Caco-2 (cell line): ENCODE results near the gene RAB23. TPM values are rescaled to one million over a fixed set of nuclear protein-coding genes. Genes with fewer than 3 reads are reported as not detected.

Source experiments
- BruUV-seq: library from RNA; stranded (reverse); fragments of 400-500 nt; replicated peaks from 2 replicates; lab custom pipeline; 2021; lab: Mats Ljungman, UMichigan
- CTCF ChIA-PET: fragments of 300-600 bp; sonication (Branson Sonifier 250); formaldehyde crosslinking; loops from one replicate; lab custom pipeline; 2022; ENCODE audit warnings: antibody characterized with exemption; lab: Charles Lee
- POLR2A ChIA-PET: fragments of 300-600 bp; sonication (Branson Sonifier 250); formaldehyde crosslinking; loops from one replicate; lab custom pipeline; 2022; ENCODE audit warnings: antibody characterized with exemption; lab: Charles Lee
- DNase-seq, 2 experiments: peaks; one replicate each; pipeline versions ENCODE4 v3.0.0 to v3.0.0-alpha.2; 2020 to 2022
- H3K27me3 ChIP-seq: replicated peaks from 2 replicates; pipeline ENCODE4 v1.6.0; 2011; ENCODE audit warnings: low read length; ENCODE audit not compliant: control insufficient read depth, insufficient read depth
- H3K36me3 ChIP-seq: 2 replicates; pipeline ENCODE4 v1.5.1; 2011; ENCODE audit warnings: low read length; ENCODE audit not compliant: control insufficient read depth, insufficient read depth
- H3K4me1 ChIP-seq: fragments of 250-450 bp; sonication (Bioruptor Pico); 2 replicates; pipeline ENCODE4 v1.5.1; 2020; ENCODE audit warnings: mild to moderate bottlenecking
- H3K4me3 ChIP-seq: 2 replicates; pipeline ENCODE4 v1.5.1; 2011; ENCODE audit warnings: low read depth, mild to moderate bottlenecking, control low read depth, low read length
- H3K9me3 ChIP-seq: fragments of 250-450 bp; sonication (Bioruptor Pico); 2 replicates; pipeline ENCODE4 v1.5.1; 2020; ENCODE audit warnings: mild to moderate bottlenecking, moderate library complexity
- H3K27ac Mint-ChIP-seq: one replicate; pipeline ENCODE4 v1.8.0; 2022; ENCODE audit warnings: mixed read lengths; ENCODE audit not compliant: unreplicated experiment
- H3K27me3 Mint-ChIP-seq: one replicate; pipeline ENCODE4 v1.8.0; 2022; ENCODE audit warnings: mixed read lengths; ENCODE audit not compliant: insufficient read depth, unreplicated experiment
- H3K36me3 Mint-ChIP-seq: one replicate; pipeline ENCODE4 v1.8.0; 2022; ENCODE audit warnings: mild to moderate bottlenecking, mixed read lengths; ENCODE audit not compliant: insufficient read depth, unreplicated experiment
- H3K4me1 Mint-ChIP-seq: one replicate; pipeline ENCODE4 v1.8.0; 2022; ENCODE audit warnings: low read depth, mixed read lengths; ENCODE audit not compliant: unreplicated experiment
- H3K4me3 Mint-ChIP-seq: one replicate; pipeline ENCODE4 v1.8.0; 2022; ENCODE audit warnings: mild to moderate bottlenecking, moderate library complexity, mixed read lengths; ENCODE audit not compliant: unreplicated experiment
- H3K9me3 Mint-ChIP-seq: one replicate; pipeline ENCODE4 v1.8.0; 2022; ENCODE audit warnings: mixed read lengths; ENCODE audit not compliant: unreplicated experiment
- intact Hi-C: fragments of 100-400 bp; cut with micrococcal nuclease; formaldehyde crosslinking; loops from one replicate; pipeline ENCODE4 v1.10.0; 2022; ENCODE audit not compliant: unreplicated experiment
- total RNA-seq: library from RNA; stranded (reverse); gene quantifications from 2 replicates; pipeline ENCODE4 v1.2.3, GENCODE V29; 2022
- TF ChIP-seq, protein P1 (sequence below), 2 experiments: fragments of 200-600 bp in 1 of 2; IDR thresholded peaks; 1 replicate in 1 of 2; 2 replicates in 1 of 2; pipeline versions ENCODE4 v1.5.1 to v1.8.0; 2011 to 2022; ENCODE audit warnings: antibody characterized with exemption in 1 of 2, control low read depth in 1 of 2, inconsistent platforms in 1 of 2, low read depth in 1 of 2, low read length in 1 of 2, mild to moderate bottlenecking in 1 of 2, moderate library complexity in 1 of 2; ENCODE audit not compliant: insufficient read depth in 1 of 2, severe bottlenecking in 1 of 2, unreplicated experiment in 1 of 2

RAB23 gene
- total RNA-seq, 1 experiment from 2014 or later = 13.7 TPM

DNA sequence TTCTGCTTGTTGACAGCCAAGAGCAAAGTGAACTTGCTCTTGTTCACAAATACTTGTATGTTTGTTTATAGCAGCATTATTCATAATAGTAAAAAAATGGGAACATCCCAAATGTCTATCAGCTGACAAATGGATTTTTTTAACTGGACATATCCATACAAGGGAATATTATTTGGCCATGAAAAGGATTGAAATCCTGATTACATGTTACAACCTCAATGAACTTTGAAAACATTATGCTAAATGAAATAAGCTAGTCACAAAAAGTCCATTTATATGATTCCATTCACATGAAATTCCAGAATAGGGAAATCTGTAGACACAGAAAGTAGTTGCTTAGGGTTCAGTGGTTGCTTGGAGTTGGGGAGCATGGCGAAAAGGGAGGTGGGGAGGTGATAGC lies 78.4 kb downstream of the RAB23 start:
- H3K4me1 ChIP-seq = no peaks in the 10 kb centered on the region
- Mint-ChIP-seq H3K4me1 (peaks cover 6% of the 10 kb centered on the region), H3K4me3 (no peak overlapping the region), H3K36me3 (peaks cover 22% of the 10 kb centered on the region), H3K9me3 (no peaks in the 10 kb centered on the region), H3K27ac (no peak overlapping the region), H3K27me3 (no peaks in the 10 kb centered on the region)
- no peak overlapping the region for H3K4me3 ChIP-seq
- no TSS peak for BruUV-seq
- H3K27me3 ChIP-seq = no peaks in the 10 kb centered on the region
- no peaks in the 10 kb centered on the region; the same call in 1 of the 2 replicates for H3K36me3 ChIP-seq
- intact Hi-C loops = no loop called here
- POLR2A ChIA-PET = no interaction called here
- CTCF ChIA-PET = no interaction called here
- DNase-seq = no peak
- 0 out of 2 replicates have a peak, but pooled peaks cover 4% of the 10 kb centered on the region for H3K9me3 ChIP-seq
- TF ChIP-seq, protein P1, sequence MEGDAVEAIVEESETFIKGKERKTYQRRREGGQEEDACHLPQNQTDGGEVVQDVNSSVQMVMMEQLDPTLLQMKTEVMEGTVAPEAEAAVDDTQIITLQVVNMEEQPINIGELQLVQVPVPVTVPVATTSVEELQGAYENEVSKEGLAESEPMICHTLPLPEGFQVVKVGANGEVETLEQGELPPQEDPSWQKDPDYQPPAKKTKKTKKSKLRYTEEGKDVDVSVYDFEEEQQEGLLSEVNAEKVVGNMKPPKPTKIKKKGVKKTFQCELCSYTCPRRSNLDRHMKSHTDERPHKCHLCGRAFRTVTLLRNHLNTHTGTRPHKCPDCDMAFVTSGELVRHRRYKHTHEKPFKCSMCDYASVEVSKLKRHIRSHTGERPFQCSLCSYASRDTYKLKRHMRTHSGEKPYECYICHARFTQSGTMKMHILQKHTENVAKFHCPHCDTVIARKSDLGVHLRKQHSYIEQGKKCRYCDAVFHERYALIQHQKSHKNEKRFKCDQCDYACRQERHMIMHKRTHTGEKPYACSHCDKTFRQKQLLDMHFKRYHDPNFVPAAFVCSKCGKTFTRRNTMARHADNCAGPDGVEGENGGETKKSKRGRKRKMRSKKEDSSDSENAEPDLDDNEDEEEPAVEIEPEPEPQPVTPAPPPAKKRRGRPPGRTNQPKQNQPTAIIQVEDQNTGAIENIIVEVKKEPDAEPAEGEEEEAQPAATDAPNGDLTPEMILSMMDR (IDR thresholded peaks at IDR 0.05; ENCODE audit: insufficient read depth in 1 of 2, low read depth in 1 of 2, low read length in 1 of 2, severe bottlenecking in 1 of 2, unreplicated experiment in 1 of 2) = no peak

DNA sequence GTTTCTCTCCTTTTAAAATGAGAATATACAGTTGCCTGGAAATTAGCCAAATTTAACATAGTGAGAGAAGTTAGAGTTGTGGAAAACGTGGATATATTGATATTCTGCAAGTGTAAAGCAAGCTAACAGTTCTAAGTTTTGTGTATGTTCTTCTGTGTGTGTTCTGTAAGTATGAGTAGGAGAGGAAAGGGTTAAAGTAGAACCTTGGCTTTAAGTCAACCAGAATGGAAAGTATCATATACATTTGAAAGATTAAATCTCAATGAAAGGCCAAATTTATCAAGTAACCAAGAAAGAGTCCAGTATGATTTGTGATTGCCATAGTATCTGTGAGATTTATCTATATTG lies 80.0 kb downstream of the RAB23 start:
- Mint-ChIP-seq H3K4me3 (no peak overlapping the region), H3K4me1 (peaks cover 6% of the 10 kb centered on the region), H3K9me3 (no peaks in the 10 kb centered on the region), H3K27ac (no peak overlapping the region), H3K27me3 (no peaks in the 10 kb centered on the region), H3K36me3 (peaks cover 17% of the 10 kb centered on the region)
- Histone ChIP-seq H3K4me1 (no peaks in the 10 kb centered on the region), H3K27me3 (no peaks in the 10 kb centered on the region), H3K9me3 (0 out of 2 replicates have a peak, but pooled peaks cover 4% of the 10 kb centered on the region), H3K4me3 (no peak overlapping the region), H3K36me3 (no peaks in the 10 kb centered on the region)
- TF ChIP-seq, protein P1 (IDR thresholded peaks at IDR 0.05; ENCODE audit: insufficient read depth in 1 of 2, low read depth in 1 of 2, low read length in 1 of 2, severe bottlenecking in 1 of 2, unreplicated experiment in 1 of 2) = no peak
- no peak for DNase-seq
- CTCF ChIA-PET = interaction anchor here (0.6 kb wide), 1 partner anchor 180 kb away, joined by 3 read pairs; no protein-coding TSS in a partner anchor
- intact Hi-C loops = no loop called here
- POLR2A ChIA-PET = no interaction called here
- no TSS peak for BruUV-seq

DNA sequence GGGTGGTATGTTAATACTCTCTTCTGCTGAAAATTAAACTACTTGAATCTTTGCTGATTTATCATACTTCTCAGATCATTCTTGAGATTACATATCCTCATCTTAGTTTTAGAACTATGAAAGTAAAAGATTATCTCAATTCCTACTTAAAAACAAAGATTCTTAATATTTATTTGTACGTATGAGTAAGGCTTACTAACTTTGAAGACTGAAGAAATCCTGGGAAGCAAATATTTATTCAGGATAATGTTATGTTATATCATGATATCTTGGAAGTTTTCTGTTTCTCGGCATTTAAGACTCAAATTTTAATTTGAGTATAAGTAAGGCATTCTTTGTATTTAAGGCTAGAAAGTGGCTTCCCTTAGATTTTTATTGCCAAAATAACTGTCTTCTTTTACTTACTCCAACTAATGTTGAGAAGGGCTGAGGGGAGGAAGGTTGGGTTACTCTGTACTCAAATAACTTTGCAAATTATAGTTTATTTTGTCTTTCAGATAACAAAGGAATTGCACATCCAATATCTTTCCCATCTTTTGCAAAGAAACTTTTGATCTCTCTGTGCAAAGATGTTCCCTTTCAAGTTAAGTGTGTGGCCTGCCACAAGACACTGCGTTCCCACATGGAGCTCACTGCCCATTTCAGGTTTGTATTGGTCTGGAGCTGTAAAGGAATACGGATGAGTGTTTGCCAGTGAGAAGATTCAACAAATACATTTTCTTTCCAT lies 80.5 kb downstream of the RAB23 start:
- H3K9me3 ChIP-seq = 0 out of 2 replicates have a peak, but pooled peaks cover 4% of the 10 kb centered on the region
- DNase-seq = no peak
- intact Hi-C loops = loop anchor here (2.0 kb wide), 1 partner anchor 31 kb away; the partner anchor contains the start of gene BAG2
- H3K27me3 ChIP-seq = no peaks in the 10 kb centered on the region
- H3K4me3 ChIP-seq = no peak overlapping the region
- no TSS peak for BruUV-seq
- TF ChIP-seq, protein P1 (IDR thresholded peaks at IDR 0.05; ENCODE audit: insufficient read depth in 1 of 2, low read depth in 1 of 2, low read length in 1 of 2, severe bottlenecking in 1 of 2, unreplicated experiment in 1 of 2) = no peak
- Mint-ChIP-seq H3K36me3 (peaks cover 19% of the 10 kb centered on the region), H3K27me3 (no peaks in the 10 kb centered on the region), H3K9me3 (no peaks in the 10 kb centered on the region), H3K4me1 (peaks cover 6% of the 10 kb centered on the region), H3K27ac (no peak overlapping the region), H3K4me3 (no peak overlapping the region)
- no peaks in the 10 kb centered on the region for H3K4me1 ChIP-seq
- ChIA-PET CTCF (interaction anchor here (0.6 kb wide), 1 partner anchor 181 kb away, joined by 3 read pairs; no protein-coding TSS in a partner anchor), POLR2A (no interaction called here)
- H3K36me3 ChIP-seq = no peaks in the 10 kb centered on the region; the same call in 1 of the 2 replicates
